Stromal cell of bone marrow (primary cell): ENCODE data around the gene MLLT3.

Experiments used
- DNase-seq: peaks from one replicate; pipeline ENCODE4 v3.0.0-alpha.2; 2012; ENCODE audit warnings: low read depth

MLLT3 gene

GRCh38 chr9:20377790-20378189 is 244.5 kb downstream of the MLLT3 start:
- DNase-seq = no peak

- DNase-seq = no peak
These were observed 245.4 kb downstream of the MLLT3 start for GRCh38 chr9:20376731-20377375.

DNA sequence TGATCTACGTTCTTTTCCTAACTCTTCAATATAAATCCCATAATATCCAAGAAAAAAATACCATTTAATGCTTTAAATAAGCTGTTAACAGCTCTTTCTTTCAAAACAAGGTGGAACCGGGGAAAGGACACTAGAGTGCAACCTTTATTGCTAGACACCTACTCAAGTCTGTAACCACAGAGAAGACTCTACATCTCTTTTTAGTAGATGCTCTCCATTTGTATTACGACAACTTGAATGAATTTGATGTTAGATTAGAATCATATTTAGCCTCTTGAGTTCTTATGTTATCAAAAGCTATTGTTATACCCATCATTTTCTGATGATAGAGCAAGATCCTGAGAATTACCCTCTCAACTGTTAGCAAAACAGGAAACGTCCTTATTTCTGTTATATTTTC is 246.3 kb downstream of the MLLT3 start:
- DNase-seq = no peak

DNA sequence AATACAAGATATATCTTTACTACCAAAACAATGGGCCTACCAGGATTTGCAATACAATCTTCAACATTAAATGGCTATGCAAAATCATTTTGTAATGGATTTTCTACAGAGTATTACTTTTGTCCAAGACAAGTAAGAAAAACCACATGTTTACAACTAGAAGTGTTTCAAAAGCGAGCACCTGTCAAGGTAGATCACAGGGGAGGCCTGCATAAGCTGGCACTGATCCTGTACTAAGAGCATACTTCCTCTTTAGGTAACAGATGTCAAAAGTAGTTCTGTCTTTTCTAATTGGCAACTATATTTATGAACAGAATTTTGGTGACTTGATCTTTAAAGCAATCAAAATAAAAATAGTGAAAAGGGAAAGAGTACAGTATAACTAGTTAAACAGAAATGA is 249.0 kb downstream of the MLLT3 start:
- DNase-seq = no peak

GRCh38 chr9:20369391-20369790 is 252.9 kb downstream of the MLLT3 start:
- DNase-seq = no peak

DNA sequence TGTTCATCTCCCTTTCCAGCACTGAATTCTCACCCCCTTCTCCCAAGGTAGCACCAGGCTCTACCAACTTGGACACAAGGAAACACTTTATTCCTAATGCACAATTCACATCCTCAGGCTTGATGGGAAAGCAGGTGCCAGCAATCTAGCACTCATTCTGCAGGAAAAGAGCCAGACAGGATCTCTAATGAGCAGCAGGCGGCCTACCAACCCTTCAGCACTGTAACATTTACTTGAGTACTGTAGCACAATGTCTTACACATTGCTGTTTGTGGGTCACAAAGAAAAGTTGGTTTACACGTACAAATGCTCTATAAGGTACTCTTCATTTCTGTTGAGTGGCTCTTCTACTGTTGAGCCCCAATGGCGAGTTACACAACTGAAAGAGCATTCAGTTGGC is 254.4 kb downstream of the MLLT3 start:
- DNase-seq = no peak

DNA sequence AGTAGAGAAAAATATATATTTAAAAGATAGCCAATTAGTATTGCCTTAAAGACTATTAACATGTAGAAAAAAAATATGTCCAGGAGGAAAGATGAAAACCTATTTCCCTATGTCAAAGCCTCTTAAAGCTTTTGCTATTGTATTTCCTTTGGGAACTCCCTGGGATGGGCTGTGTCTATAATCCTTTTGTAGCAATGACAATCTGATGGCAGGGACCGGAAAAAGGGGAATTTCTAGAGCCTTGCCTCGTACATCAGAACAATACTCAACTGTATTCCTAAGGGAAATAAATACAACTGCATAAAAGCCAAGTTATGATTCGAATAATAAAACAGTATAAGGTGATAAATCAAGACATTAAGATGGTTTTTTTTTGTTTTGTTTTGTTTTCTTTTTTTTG is 257.3 kb downstream of the MLLT3 start:
- no peak for DNase-seq

- DNase-seq = no peak
These were observed 259.1 kb downstream of the MLLT3 start for GRCh38 chr9:20363233-20363632.

- DNase-seq = no peak
These were observed 260.4 kb downstream of the MLLT3 start for GRCh38 chr9:20361656-20362570.

DNA sequence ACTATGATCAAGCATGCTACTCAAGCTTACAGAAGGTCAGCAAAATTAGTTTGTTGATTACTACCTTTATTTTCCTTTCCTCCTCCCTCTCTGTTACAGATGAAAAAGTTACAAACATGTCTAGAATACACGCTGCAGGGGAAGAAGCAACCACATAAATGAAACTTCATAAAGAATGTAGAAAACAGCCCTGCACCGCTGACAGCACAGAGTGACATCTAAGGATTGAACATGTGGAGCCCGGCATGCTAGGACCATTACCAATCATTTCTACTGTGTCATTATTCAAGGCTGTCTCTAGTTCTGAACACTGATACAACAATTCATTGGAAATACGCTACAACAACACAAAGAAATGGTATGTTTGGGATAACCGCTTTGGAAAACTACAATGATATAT is 261.1 kb downstream of the MLLT3 start:
- no peak for DNase-seq

- no peak for DNase-seq
These were observed 264.1 kb downstream of the MLLT3 start for GRCh38 chr9:20358207-20358606.

DNA sequence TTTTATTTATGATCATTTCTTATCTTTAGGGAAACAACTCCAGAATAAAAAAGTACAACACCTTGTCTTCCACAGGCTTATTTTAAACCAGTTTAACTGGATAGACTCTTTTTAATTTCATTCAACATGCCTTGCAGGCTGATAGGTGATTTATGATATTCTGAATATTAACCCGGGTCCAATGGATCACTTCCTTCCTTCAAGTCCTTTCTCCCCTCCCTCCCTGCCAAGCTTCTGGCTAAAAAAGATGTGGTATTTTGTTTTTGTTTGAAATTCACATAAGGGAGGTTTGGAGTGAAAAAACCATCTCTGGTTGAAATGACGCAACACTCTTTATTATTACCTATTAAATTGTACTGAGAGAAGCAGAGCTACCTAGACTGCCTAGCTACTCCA is 265.3 kb downstream of the MLLT3 start:
- DNase-seq = no peak

DNA sequence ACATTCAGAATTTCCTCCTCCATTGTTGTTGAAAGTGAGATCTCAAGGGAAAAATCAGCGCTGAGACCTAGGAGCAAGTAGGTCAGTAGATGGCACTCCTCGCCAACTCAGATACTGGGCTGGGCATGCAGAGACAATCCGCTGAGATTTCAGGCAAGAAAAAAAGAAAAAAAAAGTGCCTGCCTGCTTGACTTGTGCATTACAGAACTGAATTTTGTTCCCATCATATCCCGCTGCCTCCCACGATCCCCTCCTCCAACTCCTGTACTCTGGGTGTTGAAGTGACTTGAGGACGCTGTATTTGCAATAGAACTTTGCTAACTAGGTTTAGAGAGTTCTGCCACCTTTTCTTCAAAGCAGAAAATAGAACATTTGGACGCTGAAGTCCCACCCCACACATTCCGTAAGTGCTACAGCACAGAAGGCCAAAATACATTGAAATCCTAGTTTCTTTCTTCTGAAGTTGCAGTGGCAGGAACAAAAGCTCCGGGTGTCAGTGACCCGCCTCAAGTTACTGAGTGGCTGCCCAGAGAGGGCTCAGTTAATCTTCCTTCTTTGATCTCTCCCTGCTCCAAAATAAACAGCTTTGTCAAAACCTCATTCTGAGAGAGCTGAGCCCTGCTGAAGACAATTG is 265.8 kb downstream of the MLLT3 start:
- peak; percentile 80 for DNase-seq

DNA sequence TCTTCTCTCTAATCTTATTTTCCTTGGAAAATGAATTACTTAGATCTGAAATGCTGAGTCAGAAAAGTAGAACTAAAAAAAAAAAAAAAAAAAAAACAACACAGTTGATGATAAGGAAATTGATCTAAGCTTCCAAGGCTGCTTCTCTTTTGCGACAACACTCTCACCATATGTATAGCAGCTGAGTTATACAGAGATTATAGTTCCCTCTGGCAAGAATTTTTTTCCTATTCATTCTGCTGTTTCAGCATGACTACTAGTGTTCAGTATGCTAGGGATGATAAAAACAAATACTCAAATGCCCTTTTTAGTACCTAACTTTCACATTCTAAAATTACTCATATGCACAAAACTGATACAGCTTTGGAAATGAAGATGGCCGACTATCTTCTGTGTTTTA is 267.3 kb downstream of the MLLT3 start:
- DNase-seq = peak; percentile 19

DNA sequence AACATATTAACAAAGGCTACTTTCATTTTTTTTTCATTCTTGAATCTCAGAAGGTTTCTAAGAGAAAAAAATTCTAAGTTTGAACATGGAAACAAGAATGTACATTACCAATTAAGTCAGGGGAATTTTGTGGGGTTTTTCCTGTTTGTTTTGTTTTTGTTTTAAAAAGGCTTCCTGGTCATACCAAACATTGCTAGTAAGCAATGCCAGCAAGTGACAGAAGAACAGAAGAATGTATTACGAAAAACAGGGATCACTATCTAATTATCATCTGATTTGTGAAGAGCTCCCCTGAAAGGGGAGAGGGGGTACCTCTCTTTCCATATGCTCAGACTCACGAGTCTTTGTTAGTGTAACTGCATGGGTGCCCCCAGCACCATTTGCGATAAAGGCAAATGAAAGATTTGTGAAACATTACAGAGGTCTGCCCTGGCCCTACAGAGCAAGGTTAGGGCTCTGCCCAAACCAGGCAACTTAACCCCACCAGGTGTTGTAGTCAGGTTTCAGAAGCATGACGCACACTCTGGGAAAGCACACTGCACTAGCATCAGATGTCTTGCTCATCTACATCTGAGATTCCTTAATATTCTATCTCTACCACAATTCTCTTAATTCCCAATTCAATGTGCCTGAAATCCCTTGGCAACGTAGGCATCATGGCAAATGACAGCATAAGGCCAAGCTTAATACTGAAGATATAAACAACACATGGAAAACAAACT is 268.2 kb downstream of the MLLT3 start:
- DNase-seq = no peak

DNA sequence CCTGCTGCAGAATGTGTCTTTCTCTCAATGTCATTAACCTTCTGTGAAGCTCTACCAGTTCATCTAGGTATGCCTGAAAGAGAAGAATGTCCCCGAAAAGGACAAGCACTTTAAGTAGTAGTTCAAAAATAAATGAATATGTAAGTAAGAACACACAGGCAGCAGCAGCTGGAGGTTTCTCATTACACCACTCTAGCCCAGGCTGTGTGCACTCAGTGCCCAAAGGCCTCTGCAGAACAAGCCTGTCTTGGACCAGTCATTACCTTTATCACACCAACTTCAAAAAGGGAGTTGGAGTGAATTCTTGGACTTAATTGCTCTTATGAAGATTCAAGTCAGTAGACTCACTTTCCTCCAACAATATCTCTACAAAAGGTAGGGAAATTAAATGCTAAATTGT is 268.8 kb downstream of the MLLT3 start:
- DNase-seq = no peak

GRCh38 chr9:20352591-20352990 is 269.7 kb downstream of the MLLT3 start:
- DNase-seq = no peak

DNA sequence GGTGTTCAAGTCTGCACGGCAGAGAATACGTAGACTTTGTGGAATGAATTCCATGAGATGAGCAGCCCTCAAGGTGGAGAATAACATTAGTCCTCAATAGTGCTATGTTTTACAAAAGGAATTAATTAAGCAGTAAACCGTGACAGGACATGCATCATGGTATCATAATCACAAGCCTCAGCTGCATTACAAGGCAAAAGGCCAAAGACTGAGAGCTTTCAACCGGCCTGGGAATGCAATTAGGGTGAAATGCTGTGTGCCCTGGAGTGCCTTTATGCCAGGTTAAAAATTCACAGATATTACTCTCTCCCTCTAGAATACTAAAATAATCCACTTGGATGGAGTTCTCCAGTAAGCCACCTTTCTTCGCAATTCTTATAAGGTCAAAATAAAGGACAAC is 270.6 kb downstream of the MLLT3 start:
- DNase-seq = no peak

GRCh38 chr9:20349568-20349967 is 272.7 kb downstream of the MLLT3 start:
- no peak for DNase-seq

- no peak for DNase-seq
These were observed 279.0 kb downstream of the MLLT3 start for GRCh38 chr9:20343325-20343724.

GRCh38 chr9:20340511-20340861 is 281.8 kb downstream of the MLLT3 start:
- no peak for DNase-seq

- DNase-seq = no peak
These were observed 286.5 kb downstream of the MLLT3 start for GRCh38 chr9:20335668-20336332.
